Measurements from ENCODE around the gene FBXO2.

Gene FBXO2

GRCh38 chr1:11682287-11682771 lies 28.1 kb upstream of the FBXO2 start:
- peak; percentile 62 for DNase-seq

DNA sequence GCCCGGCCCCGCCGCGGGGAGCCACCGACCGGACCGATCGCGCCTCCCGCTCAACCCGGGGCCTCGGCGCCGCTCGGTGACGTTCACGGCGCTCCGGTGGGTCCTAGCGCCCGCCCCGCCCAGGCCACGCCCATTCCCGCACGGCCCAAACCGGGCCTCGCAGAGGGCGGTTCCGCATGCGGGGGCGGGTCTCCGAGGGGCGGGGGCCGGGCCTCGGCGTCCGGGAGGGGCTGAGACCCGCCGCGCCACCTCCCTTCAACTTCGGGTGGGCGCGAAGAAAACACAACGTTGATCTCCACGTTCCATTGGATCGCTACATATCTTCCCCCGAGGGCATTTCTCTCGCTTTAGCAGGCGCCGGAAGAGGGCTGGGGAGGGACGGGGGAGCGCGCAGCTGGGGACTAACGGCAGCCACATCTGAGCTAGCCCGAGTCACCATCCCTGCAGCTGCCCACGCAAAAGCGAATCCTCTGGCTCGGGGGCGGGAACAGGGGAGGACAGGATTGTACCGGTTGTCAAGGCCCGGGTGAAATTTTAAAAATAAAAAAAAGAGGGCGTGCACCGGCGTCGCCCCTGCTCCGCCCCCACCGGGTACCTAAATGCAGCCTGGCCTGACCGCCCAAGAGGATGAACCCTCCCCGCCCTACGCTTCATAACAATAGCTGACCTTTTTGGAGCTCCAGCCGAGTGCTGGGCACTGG lies 27.0 kb upstream of the FBXO2 start, which contains the start of gene MAD2L2:
Gene MAD2L2 (minus strand): TSS at position 78 of the 701 bp plus-strand sequence. CDS start 547 bp downstream, outside the sequence.
- DNase-seq, result peak; percentile 93

DNA sequence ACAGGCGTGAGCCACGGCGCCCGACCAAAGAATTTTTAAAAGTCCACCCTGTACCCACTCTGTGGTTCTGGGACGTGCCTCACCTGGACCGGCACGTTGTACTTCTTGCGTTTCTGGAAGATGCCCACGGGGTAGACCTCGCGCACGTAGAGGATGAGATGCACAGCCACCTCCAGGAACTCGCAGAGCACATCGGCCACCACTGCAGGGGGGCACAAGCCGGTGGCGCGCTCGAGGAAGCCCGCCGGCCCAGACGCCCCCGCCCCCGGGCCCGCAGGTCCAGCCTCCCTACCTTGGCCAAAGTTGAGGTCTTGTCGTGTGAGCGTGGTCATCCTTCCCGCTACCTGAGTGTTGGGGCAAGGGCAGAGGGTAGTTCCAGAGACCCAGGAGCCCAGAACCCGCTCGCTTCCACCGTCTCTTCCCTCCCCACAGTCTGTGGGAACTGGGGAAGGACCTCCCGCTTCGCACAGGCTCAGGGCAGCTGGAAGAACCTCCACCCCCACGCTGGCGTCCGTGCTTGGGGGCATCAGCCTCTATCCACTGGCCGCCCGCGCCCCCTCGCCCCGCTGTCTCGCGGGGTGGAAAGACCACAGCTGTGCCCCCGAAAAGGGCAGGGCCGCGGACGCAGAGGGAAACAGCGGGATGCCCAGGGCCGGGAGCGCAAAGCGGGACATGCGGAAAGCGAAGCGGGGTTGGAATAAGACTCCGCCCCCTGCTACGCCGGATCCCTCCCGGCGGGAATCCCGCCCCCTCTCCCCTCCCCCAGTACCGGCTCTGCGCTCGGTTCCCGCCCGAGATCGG lies 26.2 kb upstream of the FBXO2 start:
- DNase-seq, result no peak

GRCh38 chr1:11678442-11678841 lies 24.2 kb upstream of the FBXO2 start:
- no peak for DNase-seq

DNA sequence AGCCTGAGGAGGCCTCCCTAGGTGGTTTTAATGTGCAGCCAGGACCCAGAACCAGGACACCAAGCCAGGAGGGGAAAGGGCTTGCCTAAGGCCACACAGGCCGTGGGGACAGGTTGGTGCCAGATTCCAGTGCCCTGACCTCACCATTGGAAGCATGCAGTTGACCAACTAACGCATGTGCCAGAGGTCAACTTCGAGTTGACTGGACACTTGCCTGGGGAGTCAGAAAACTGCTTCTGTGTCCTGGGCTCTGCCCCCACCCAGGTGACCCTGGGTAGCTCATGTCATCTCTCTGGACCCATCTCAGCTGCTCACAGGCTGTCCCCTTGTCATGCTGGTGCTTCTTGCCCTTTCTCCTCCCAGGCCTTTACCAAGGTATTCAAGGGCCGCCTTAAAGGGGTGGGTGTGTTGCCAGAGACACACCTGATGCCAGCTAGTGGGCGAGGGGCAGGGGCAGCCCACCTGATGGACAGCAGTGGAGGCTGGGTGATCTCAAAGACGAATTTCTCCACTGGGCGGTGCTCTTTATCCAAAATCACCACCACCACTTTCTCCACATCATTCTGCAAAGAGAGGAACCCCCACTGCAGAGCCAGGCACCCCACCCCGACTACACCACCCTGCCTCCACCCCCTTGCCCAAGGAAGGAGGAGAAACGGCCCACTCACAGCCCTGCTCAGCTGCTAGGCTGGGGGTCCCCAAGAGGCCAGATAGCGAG lies 22.3 kb upstream of the FBXO2 start:
- no peak for DNase-seq

- DNase-seq, result no peak
Observed at GRCh38 chr1:11675325-11675724, 21.1 kb upstream of the FBXO2 start.

DNA sequence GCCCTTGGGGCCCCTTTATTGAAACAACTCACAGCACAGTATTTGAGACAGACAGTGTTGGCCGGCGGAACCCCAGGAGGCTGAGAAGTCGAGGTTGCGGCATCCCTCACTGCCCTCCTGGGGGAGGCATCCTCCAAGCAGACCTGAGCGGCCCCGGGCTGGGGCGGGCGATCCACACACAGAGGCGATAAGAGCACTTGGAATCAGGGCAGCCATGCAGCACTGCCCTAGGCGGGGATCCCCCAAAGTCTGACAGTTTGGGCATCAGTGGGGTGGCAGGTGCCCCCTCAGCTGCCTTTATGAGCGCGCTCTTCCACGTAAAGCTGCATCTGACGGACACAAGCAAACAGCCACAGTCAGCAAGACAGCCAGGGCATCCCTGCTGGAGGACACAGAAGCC lies 20.3 kb upstream of the FBXO2 start:
- DNase-seq, result no peak

- DNase-seq, result no peak
Observed at GRCh38 chr1:11673089-11673769, 19.0 kb upstream of the FBXO2 start.

DNA sequence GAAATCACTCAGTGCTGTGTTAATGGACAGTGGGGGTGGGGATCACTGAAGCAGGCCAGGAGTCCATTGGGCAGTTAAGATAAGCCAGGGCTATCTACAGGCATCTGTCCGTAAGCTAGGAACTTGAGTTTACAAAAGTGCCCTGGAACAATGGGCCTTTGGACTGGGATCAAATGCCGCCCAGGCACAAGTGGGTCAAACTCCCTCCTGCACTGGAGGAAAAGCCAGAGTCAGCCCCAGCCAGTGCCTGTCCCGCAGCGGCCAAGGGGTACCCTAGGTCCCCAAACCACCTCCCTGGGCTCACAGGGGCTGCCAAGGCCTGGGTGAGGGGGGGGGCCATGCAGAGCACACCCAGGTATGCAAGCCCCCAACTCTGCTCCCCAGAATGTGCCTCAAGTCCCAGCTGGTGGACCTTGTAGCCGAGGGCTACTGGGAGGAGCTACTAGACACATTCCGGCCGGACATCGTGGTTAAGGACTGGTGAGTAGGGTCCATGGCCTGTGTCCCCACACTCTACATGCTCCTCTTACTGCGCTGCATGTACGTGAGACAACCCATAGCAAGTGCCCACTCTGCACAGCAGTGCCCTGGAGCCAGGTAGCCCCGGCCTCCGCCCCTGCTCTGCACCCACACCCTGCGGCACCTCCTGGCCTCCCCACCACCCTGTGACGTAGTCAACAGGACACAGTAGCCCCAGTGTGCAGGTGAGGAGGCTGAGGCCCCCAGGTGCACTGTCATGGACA lies 17.5 kb upstream of the FBXO2 start:
- no peak for DNase-seq

DNA sequence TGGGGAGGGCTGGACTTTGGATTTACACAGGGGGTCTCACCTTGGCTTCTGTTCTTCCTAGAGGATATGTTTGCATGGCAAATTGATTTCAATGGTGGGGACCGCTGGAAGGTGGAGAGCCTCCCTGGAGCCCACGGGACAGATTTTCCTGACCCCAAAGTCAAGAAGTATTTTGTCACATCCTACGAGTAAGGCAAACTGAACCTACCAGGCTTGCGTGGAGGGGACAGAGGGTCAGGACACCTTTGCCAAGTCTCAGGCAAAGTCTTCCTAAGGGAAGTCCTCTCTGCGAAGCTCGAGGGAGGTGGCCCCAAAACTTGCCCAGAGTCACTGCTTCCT lies 16.9 kb upstream of the FBXO2 start:
- DNase-seq, result no peak

GRCh38 chr1:11670747-11671146 lies 16.5 kb upstream of the FBXO2 start:
- DNase-seq, result no peak

- no peak for DNase-seq
Observed at GRCh38 chr1:11668516-11668915, 14.3 kb upstream of the FBXO2 start.

GRCh38 chr1:11664336-11665065 lies 10.3 kb upstream of the FBXO2 start:
- DNase-seq, result peak; percentile 40

GRCh38 chr1:11661103-11661502 lies 6.9 kb upstream of the FBXO2 start:
- no peak for DNase-seq

- DNase-seq, result no peak
Observed at GRCh38 chr1:11659748-11660147, 5.5 kb upstream of the FBXO2 start.

DNA sequence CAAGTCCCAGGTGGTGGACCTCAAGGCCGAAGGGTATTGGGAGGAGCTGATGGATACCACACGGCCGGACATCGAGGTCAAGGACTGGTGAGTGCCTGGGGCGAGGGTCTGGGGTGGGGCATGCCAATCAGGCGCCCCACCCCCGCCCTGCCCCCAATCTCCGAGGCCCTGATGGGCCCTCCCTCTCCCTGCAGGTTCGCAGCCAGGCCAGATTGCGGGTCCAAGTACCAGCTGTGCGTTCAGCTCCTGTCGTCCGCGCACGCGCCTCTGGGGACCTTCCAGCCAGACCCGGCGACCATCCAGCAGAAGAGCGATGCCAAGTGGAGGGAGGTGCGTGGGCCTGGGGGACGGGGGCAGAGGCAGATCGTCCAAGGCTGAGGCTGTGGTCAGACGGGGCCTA lies 4.3 kb upstream of the FBXO2 start:
- no peak for DNase-seq

GRCh38 chr1:11657654-11658053 lies 3.4 kb upstream of the FBXO2 start:
- peak; percentile 36 for DNase-seq

- DNase-seq, result no peak
Observed at GRCh38 chr1:11654939-11655808, 945 bp upstream of the FBXO2 start.

- no peak for DNase-seq
Observed at GRCh38 chr1:11653861-11654136, 430 bp downstream of the FBXO2 start.

DNA sequence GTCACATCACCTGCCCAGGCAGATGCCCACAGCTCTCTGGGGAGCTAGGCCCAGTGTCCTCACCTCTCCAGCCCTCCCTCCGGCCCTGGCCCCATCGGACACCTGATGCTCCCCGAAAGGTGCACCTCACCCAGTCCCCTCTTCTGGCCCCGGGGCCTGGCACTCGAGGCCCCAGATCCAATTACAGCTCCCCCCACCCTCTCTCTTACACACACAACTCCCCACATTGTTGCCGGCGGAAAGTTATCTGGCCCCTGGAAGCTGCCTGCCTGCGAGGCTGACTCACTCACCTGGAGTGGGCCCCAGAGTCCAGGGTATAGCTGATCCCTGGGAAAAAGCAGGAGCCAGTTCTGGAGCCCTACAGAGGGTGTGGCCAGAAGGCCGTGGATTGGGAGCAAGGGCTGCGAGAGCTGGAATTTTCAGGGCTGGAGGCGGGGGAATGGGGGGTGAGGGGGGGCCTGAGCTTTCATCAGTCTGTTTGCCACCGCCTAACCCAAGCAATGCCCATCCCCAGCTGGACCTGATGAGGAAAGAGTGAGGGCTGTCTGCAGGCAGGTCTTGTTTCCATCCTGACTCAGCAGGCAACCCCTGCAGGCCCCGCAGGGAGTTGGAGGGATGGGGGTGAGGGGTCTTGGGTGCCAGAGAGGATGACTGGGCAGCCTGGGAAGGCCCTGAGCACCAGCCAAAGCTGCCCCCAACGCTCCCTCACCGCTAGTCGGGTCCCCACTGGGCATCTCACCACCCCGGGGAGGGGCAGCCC lies 948 bp downstream of the FBXO2 start:
- no peak for DNase-seq
